Upper lobe of left lung (tissue), 4 donors: ENCODE results near the gene GFI1B.

Source experiments
- CTCF ChIP-seq, 6 experiments: fragments of 450-650 bp in 4 of 6; fragments of 200-600 bp in 2 of 6; sonication (generic) in 2 of 6; IDR thresholded peaks; one replicate each; pipeline ENCODE4 v1.5.1; 2016 to 2019; ENCODE audit warnings: antibody characterized with exemption in 6 of 6
- EP300 ChIP-seq, 4 donors: sonication (generic); formaldehyde crosslinking; IDR thresholded peaks; one replicate each; pipeline ENCODE4 v1.5.1; 2017; ENCODE audit warnings: antibody characterized with exemption in 4 of 4, control low read depth in 2 of 4
- POLR2A ChIP-seq, 4 donors: fragments of 450-650 bp; IDR thresholded peaks; one replicate each; pipeline ENCODE4 v1.5.1; 2016 to 2017; ENCODE audit warnings: antibody characterized with exemption in 4 of 4, mild to moderate bottlenecking in 2 of 4
- POLR2AphosphoS5 ChIP-seq, 2 donors: sonication (generic); formaldehyde crosslinking; IDR thresholded peaks; one replicate each; pipeline ENCODE4 v1.5.1; 2017; ENCODE audit warnings: antibody characterized with exemption in 2 of 2

GRCh38 chr9:132955768-132956167, 22.7 kb upstream of the GFI1B start:
- TF ChIP-seq CTCF (IDR thresholded peaks at IDR 0.05): no peak
- TF ChIP-seq POLR2A (IDR thresholded peaks at IDR 0.05): no peak
- TF ChIP-seq EP300 (IDR thresholded peaks at IDR 0.05): no peak
- TF ChIP-seq POLR2AphosphoS5 (IDR thresholded peaks at IDR 0.05): no peak
